ENCODE measurements around the gene CNNM3. TPM values are rescaled to one million over a fixed set of nuclear protein-coding genes. Genes with fewer than 3 reads are reported as not detected.

CNNM3 gene
- total RNA-seq, 1 donor from 2014 or later, result 32.6 TPM

GRCh38 chr2:96819876-96820511 is 3.9 kb downstream of the CNNM3 start:
- Mint-ChIP-seq H3K9me3 (no peaks in the 10 kb centered on the region), H3K27me3 (ENCODE audit: low read depth) (no peaks in the 10 kb centered on the region), H3K4me1 (peaks cover 49% of the 10 kb centered on the region), H3K36me3 (ENCODE audit: low read depth) (peaks cover 10% of the 10 kb centered on the region), H3K4me3 (peak overlapping the region; percentile 90), H3K27ac (ENCODE audit: unreplicated experiment) (no peak overlapping the region)
- DNase-seq (ENCODE audit: low read depth, low spot score), result no peak
- no peak for TF ChIP-seq CTCF (conservative IDR thresholded peaks at IDR 0.05)

GRCh38 chr2:96821113-96821675 is 5.1 kb downstream of the CNNM3 start:
- DNase-seq (ENCODE audit: low read depth, low spot score), result no peak
- Mint-ChIP-seq H3K27ac (ENCODE audit: unreplicated experiment) (no peak overlapping the region), H3K36me3 (ENCODE audit: low read depth) (peaks cover 10% of the 10 kb centered on the region), H3K4me1 (peaks cover 43% of the 10 kb centered on the region), H3K9me3 (no peaks in the 10 kb centered on the region), H3K4me3 (peak overlapping the region; percentile 66), H3K27me3 (ENCODE audit: low read depth) (no peaks in the 10 kb centered on the region)
- no peak for TF ChIP-seq CTCF (conservative IDR thresholded peaks at IDR 0.05)

GRCh38 chr2:96822786-96823185 is 6.7 kb downstream of the CNNM3 start:
- Mint-ChIP-seq H3K4me1 (peaks cover 36% of the 10 kb centered on the region), H3K4me3 (peak overlapping the region; percentile 47), H3K27me3 (ENCODE audit: low read depth) (no peaks in the 10 kb centered on the region), H3K36me3 (ENCODE audit: low read depth) (peaks cover 10% of the 10 kb centered on the region), H3K9me3 (no peaks in the 10 kb centered on the region), H3K27ac (ENCODE audit: unreplicated experiment) (no peak overlapping the region)
- no peak for TF ChIP-seq CTCF (conservative IDR thresholded peaks at IDR 0.05)
- DNase-seq (ENCODE audit: low read depth, low spot score), result no peak

- Mint-ChIP-seq H3K9me3 (no peaks in the 10 kb centered on the region), H3K4me3 (no peak overlapping the region), H3K27me3 (ENCODE audit: low read depth) (no peaks in the 10 kb centered on the region), H3K27ac (ENCODE audit: unreplicated experiment) (no peak overlapping the region), H3K4me1 (peaks cover 32% of the 10 kb centered on the region), H3K36me3 (ENCODE audit: low read depth) (peaks cover 10% of the 10 kb centered on the region)
- no peak for DNase-seq (ENCODE audit: low read depth, low spot score)
- TF ChIP-seq CTCF (conservative IDR thresholded peaks at IDR 0.05), result no peak
Measured at GRCh38 chr2:96823198-96823597, 7.1 kb downstream of the CNNM3 start.

- DNase-seq (ENCODE audit: low read depth, low spot score), result no peak
- H3K27ac Mint-ChIP-seq (ENCODE audit: unreplicated experiment), result peak overlapping the region; percentile 35
- H3K4me1 Mint-ChIP-seq, result peaks cover 21% of the 10 kb centered on the region
- H3K4me3 Mint-ChIP-seq, result peak overlapping the region; percentile 23
- H3K36me3 Mint-ChIP-seq (ENCODE audit: low read depth), result peaks cover 7% of the 10 kb centered on the region
- H3K9me3 Mint-ChIP-seq, result no peaks in the 10 kb centered on the region
- H3K27me3 Mint-ChIP-seq (ENCODE audit: low read depth), result no peaks in the 10 kb centered on the region
- no peak for TF ChIP-seq CTCF (conservative IDR thresholded peaks at IDR 0.05)
Measured at GRCh38 chr2:96824079-96824870, 8.2 kb downstream of the CNNM3 start.

All from neural crest cell (in vitro differentiated cells).